Lung (tissue), 12 donors: ENCODE measurements around the gene CX3CL1. TPM values are rescaled to one million over a fixed set of nuclear protein-coding genes. Genes with fewer than 3 reads are reported as not detected.

Experiments
- ATAC-seq: fragments of 200-7000 bp; cut with Tn5 transposase; one replicate; pipeline ENCODE4 v1.9.1; 2020; ENCODE audit warnings: moderate number of reproducible peaks; ENCODE audit not compliant: insufficient read depth, low FRiP score
- DNase-seq, 3 donors: peaks; one replicate each; pipeline ENCODE4 v3.0.0-alpha.2; 2013 to 2017
- H3K27ac ChIP-seq, 2 donors: one replicate each; pipeline ENCODE4 v1.5.1; 2013; ENCODE audit warnings: mild to moderate bottlenecking in 2 of 2, moderate library complexity in 2 of 2, control low read depth in 1 of 2, inconsistent platforms in 1 of 2, low read depth in 1 of 2, low read length in 1 of 2
- H3K27me3 ChIP-seq, 3 donors: one replicate each; pipeline ENCODE4 v1.5.1; 2013; ENCODE audit warnings: low read length in 2 of 3; ENCODE audit not compliant: control insufficient read depth in 3 of 3, insufficient read depth in 3 of 3
- H3K36me3 ChIP-seq, 4 donors: one replicate each; pipeline ENCODE4 v1.5.1; 2013; ENCODE audit warnings: low read length in 4 of 4, mild to moderate bottlenecking in 1 of 4, moderate library complexity in 1 of 4; ENCODE audit not compliant: control insufficient read depth in 4 of 4, insufficient read depth in 4 of 4
- H3K4me1 ChIP-seq, 5 donors: one replicate each; pipeline ENCODE4 v1.5.1; 2013; ENCODE audit warnings: low read length in 5 of 5, mild to moderate bottlenecking in 2 of 5, moderate library complexity in 1 of 5; ENCODE audit not compliant: control insufficient read depth in 5 of 5, insufficient read depth in 5 of 5
- H3K4me3 ChIP-seq: one replicate; pipeline ENCODE4 v1.5.1; 2013; ENCODE audit warnings: mild to moderate bottlenecking, control low read depth, moderate library complexity
- H3K9ac ChIP-seq, 2 donors: one replicate each; pipeline ENCODE4 v1.5.1; 2013; ENCODE audit warnings: low read length in 2 of 2, control low read depth in 1 of 2; ENCODE audit not compliant: insufficient read depth in 1 of 2
- H3K9me3 ChIP-seq, 4 donors: one replicate each; pipeline ENCODE4 v1.5.1; 2013; ENCODE audit warnings: low read length in 3 of 4, mild to moderate bottlenecking in 1 of 4, moderate library complexity in 1 of 4; ENCODE audit not compliant: control insufficient read depth in 4 of 4, insufficient read depth in 3 of 4
- CTCF ChIP-seq: IDR thresholded peaks from 2 replicates; pipeline ENCODE4 v1.5.1; 2012; ENCODE audit warnings: mild to moderate bottlenecking; ENCODE audit errors: control extremely low read depth, extremely low read depth
- WGBS, 2 donors: extraction: QIAGEN DNeasy Blood & Tissue Kit; methylation state at CpG; one replicate each; pipeline ENCODE4 v1.1.7; 2013; 5-methylcytosine and 5-hydroxymethylcytosine counted together
- polyA plus RNA-seq, 2 donors: library from polyadenylated mRNA; stranded (reverse); fragments of 200-250 nt; gene quantifications; one replicate each; pipeline ENCODE4 v1.2.1, GENCODE V29; 2013
- total RNA-seq, 2 donors: library from RNA; depleted of rRNA in 1 of 2; stranded (reverse); fragments of >200 nt in 1 of 2; gene quantifications; one replicate each; pipeline ENCODE4 v1.2.1, GENCODE V29; 2014 to 2021
- donor health status: control.
- donor health status: control.
- donor health status: Bipolar disorder and iron deficiency.
- donor health status: healthy.
- donor health status: DM: yes; HTN: yes; CAD: no.

The CX3CL1 gene
- total and polyA plus RNA-seq, 4 donors, result 22.8 to 58.6 (median 31.7) TPM

- Histone ChIP-seq H3K9me3 (peaks cover 0 to 4% (median 0%) of the 10 kb centered on the region in 4 donors), H3K27ac (no peak overlapping the region), H3K9ac (no peak overlapping the region), H3K27me3 (peaks cover 0 to 2% (median 0%) of the 10 kb centered on the region in 3 donors), H3K4me1 (no peaks in the 10 kb centered on the region), H3K4me3 (no peak overlapping the region), H3K36me3 (no peaks in the 10 kb centered on the region)
- ATAC-seq (no peak), DNase-seq (no peak)
- TF ChIP-seq CTCF, result no peak
- 82 to 88% methylated on average over 8 of the region's 8 CpGs for WGBS, 2 donors
These were observed 42.5 kb upstream of the CX3CL1 start for GRCh38 chr16:57329718-57330327.

- 91 to 92% methylated on average over 3 of the region's 3 CpGs for WGBS, 2 donors
- Histone ChIP-seq H3K27ac (no peak overlapping the region), H3K27me3 (peaks cover 0 to 2% (median 0%) of the 10 kb centered on the region in 3 donors), H3K4me1 (no peaks in the 10 kb centered on the region), H3K9ac (no peak overlapping the region), H3K9me3 (peaks cover 0 to 2% (median 0%) of the 10 kb centered on the region in 4 donors), H3K4me3 (no peak overlapping the region), H3K36me3 (no peaks in the 10 kb centered on the region)
- DNase-seq (no peak), ATAC-seq (no peak)
- TF ChIP-seq CTCF, result no peak
These were observed 40.9 kb upstream of the CX3CL1 start for GRCh38 chr16:57331355-57331754.

GRCh38 chr16:57333402-57333801 is 38.9 kb upstream of the CX3CL1 start:
- Histone ChIP-seq H3K36me3 (no peaks in the 10 kb centered on the region), H3K4me3 (no peak overlapping the region), H3K9me3 (peaks cover 0 to 2% (median 0%) of the 10 kb centered on the region in 4 donors), H3K27me3 (peaks cover 0 to 2% (median 0%) of the 10 kb centered on the region in 3 donors), H3K27ac (no peak overlapping the region), H3K9ac (no peak overlapping the region), H3K4me1 (no peaks in the 10 kb centered on the region)
- no peak for DNase-seq
- ATAC-seq, result no peak
- WGBS, 2 donors, result 96 to 100% methylated on average over 1 of the region's 1 CpG
- no peak for TF ChIP-seq CTCF

- H3K9ac ChIP-seq, result no peak overlapping the region
- 53 to 66% methylated on average over 4 of the region's 4 CpGs for WGBS, 2 donors
- no peak for TF ChIP-seq CTCF
- peaks cover 0 to 2% (median 0%) of the 10 kb centered on the region in 3 donors for H3K27me3 ChIP-seq
- peaks cover 0 to 2% (median 0%) of the 10 kb centered on the region in 4 donors for H3K9me3 ChIP-seq
- no peaks in the 10 kb centered on the region for H3K4me1 ChIP-seq
- no peak overlapping the region for H3K27ac ChIP-seq
- H3K4me3 ChIP-seq, result no peak overlapping the region
- ATAC-seq (no peak), DNase-seq (no peak)
- H3K36me3 ChIP-seq, result no peaks in the 10 kb centered on the region
These were observed 36.9 kb upstream of the CX3CL1 start for GRCh38 chr16:57335366-57335765.
